Caco-2 (cell line): ENCODE data around the gene THAP4. TPM values are rescaled to one million over a fixed set of nuclear protein-coding genes. Genes with fewer than 3 reads are reported as not detected.

ENCODE experiments used
- BruUV-seq: library from RNA; stranded (reverse); fragments of 400-500 nt; replicated peaks from 2 replicates; lab custom pipeline; 2021; lab: Mats Ljungman, UMichigan
- CTCF ChIA-PET: fragments of 300-600 bp; sonication (Branson Sonifier 250); formaldehyde crosslinking; loops from one replicate; lab custom pipeline; 2022; ENCODE audit warnings: antibody characterized with exemption; lab: Charles Lee
- POLR2A ChIA-PET: fragments of 300-600 bp; sonication (Branson Sonifier 250); formaldehyde crosslinking; loops from one replicate; lab custom pipeline; 2022; ENCODE audit warnings: antibody characterized with exemption; lab: Charles Lee
- DNase-seq, 2 experiments: peaks; one replicate each; pipeline versions ENCODE4 v3.0.0 to v3.0.0-alpha.2; 2020 to 2022
- H3K27me3 ChIP-seq: replicated peaks from 2 replicates; pipeline ENCODE4 v1.6.0; 2011; ENCODE audit warnings: low read length; ENCODE audit not compliant: control insufficient read depth, insufficient read depth
- H3K36me3 ChIP-seq: 2 replicates; pipeline ENCODE4 v1.5.1; 2011; ENCODE audit warnings: low read length; ENCODE audit not compliant: control insufficient read depth, insufficient read depth
- H3K4me1 ChIP-seq: fragments of 250-450 bp; sonication (Bioruptor Pico); 2 replicates; pipeline ENCODE4 v1.5.1; 2020; ENCODE audit warnings: mild to moderate bottlenecking
- H3K4me3 ChIP-seq: 2 replicates; pipeline ENCODE4 v1.5.1; 2011; ENCODE audit warnings: low read depth, mild to moderate bottlenecking, control low read depth, low read length
- H3K9me3 ChIP-seq: fragments of 250-450 bp; sonication (Bioruptor Pico); 2 replicates; pipeline ENCODE4 v1.5.1; 2020; ENCODE audit warnings: mild to moderate bottlenecking, moderate library complexity
- H3K27ac Mint-ChIP-seq: one replicate; pipeline ENCODE4 v1.8.0; 2022; ENCODE audit warnings: mixed read lengths; ENCODE audit not compliant: unreplicated experiment
- H3K27me3 Mint-ChIP-seq: one replicate; pipeline ENCODE4 v1.8.0; 2022; ENCODE audit warnings: mixed read lengths; ENCODE audit not compliant: insufficient read depth, unreplicated experiment
- H3K36me3 Mint-ChIP-seq: one replicate; pipeline ENCODE4 v1.8.0; 2022; ENCODE audit warnings: mild to moderate bottlenecking, mixed read lengths; ENCODE audit not compliant: insufficient read depth, unreplicated experiment
- H3K4me1 Mint-ChIP-seq: one replicate; pipeline ENCODE4 v1.8.0; 2022; ENCODE audit warnings: low read depth, mixed read lengths; ENCODE audit not compliant: unreplicated experiment
- H3K4me3 Mint-ChIP-seq: one replicate; pipeline ENCODE4 v1.8.0; 2022; ENCODE audit warnings: mild to moderate bottlenecking, moderate library complexity, mixed read lengths; ENCODE audit not compliant: unreplicated experiment
- H3K9me3 Mint-ChIP-seq: one replicate; pipeline ENCODE4 v1.8.0; 2022; ENCODE audit warnings: mixed read lengths; ENCODE audit not compliant: unreplicated experiment
- CTCF ChIP-seq, 2 experiments: fragments of 200-600 bp in 1 of 2; IDR thresholded peaks; 1 replicate in 1 of 2; 2 replicates in 1 of 2; pipeline versions ENCODE4 v1.5.1 to v1.8.0; 2011 to 2022; ENCODE audit warnings: antibody characterized with exemption in 1 of 2, control low read depth in 1 of 2, inconsistent platforms in 1 of 2, low read depth in 1 of 2, low read length in 1 of 2, mild to moderate bottlenecking in 1 of 2, moderate library complexity in 1 of 2; ENCODE audit not compliant: insufficient read depth in 1 of 2, severe bottlenecking in 1 of 2, unreplicated experiment in 1 of 2
- intact Hi-C: fragments of 100-400 bp; cut with micrococcal nuclease; formaldehyde crosslinking; loops from one replicate; pipeline ENCODE4 v1.10.0; 2022; ENCODE audit not compliant: unreplicated experiment
- total RNA-seq: library from RNA; stranded (reverse); gene quantifications from 2 replicates; pipeline ENCODE4 v1.2.3, GENCODE V29; 2022

THAP4 gene
- total RNA-seq, 1 experiment from 2014 or later = 37.2 TPM

GRCh38 chr2:241601841-241602240 lies 35.1 kb downstream of the THAP4 start:
- Histone ChIP-seq H3K4me1 (no peaks in the 10 kb centered on the region), H3K36me3 (no peaks in the 10 kb centered on the region), H3K27me3 (no peaks in the 10 kb centered on the region), H3K4me3 (no peak overlapping the region), H3K9me3 (no peaks in the 10 kb centered on the region)
- CTCF ChIA-PET = no interaction called here
- Mint-ChIP-seq H3K27ac (no peak overlapping the region), H3K27me3 (no peaks in the 10 kb centered on the region), H3K9me3 (no peaks in the 10 kb centered on the region), H3K36me3 (peaks cover 53% of the 10 kb centered on the region), H3K4me1 (no peaks in the 10 kb centered on the region), H3K4me3 (no peak overlapping the region)
- intact Hi-C loops = no loop called here
- no peak for TF ChIP-seq CTCF (IDR thresholded peaks at IDR 0.05; ENCODE audit: insufficient read depth in 1 of 2, low read depth in 1 of 2, low read length in 1 of 2, severe bottlenecking in 1 of 2, unreplicated experiment in 1 of 2)
- DNase-seq = no peak
- POLR2A ChIA-PET = no interaction called here
- BruUV-seq = no TSS peak

- H3K4me1 Mint-ChIP-seq = no peaks in the 10 kb centered on the region
- Histone ChIP-seq H3K36me3 (no peaks in the 10 kb centered on the region), H3K4me1 (no peaks in the 10 kb centered on the region), H3K27me3 (no peaks in the 10 kb centered on the region), H3K9me3 (no peaks in the 10 kb centered on the region), H3K4me3 (no peak overlapping the region)
- DNase-seq = no peak
- H3K9me3 Mint-ChIP-seq = no peaks in the 10 kb centered on the region
- peaks cover 53% of the 10 kb centered on the region for H3K36me3 Mint-ChIP-seq
- no peak overlapping the region for H3K4me3 Mint-ChIP-seq
- TF ChIP-seq CTCF (IDR thresholded peaks at IDR 0.05; ENCODE audit: insufficient read depth in 1 of 2, low read depth in 1 of 2, low read length in 1 of 2, severe bottlenecking in 1 of 2, unreplicated experiment in 1 of 2) = no peak
- H3K27me3 Mint-ChIP-seq = no peaks in the 10 kb centered on the region
- CTCF ChIA-PET = interaction anchor here (1.4 kb wide), 1 partner anchor 92 kb away, joined by 7 read pairs; the partner anchor contains the start of gene STK25
- intact Hi-C loops = no loop called here
- POLR2A ChIA-PET = no interaction called here
- H3K27ac Mint-ChIP-seq = no peak overlapping the region
- no TSS peak for BruUV-seq
These were observed 37.3 kb downstream of the THAP4 start for GRCh38 chr2:241599615-241600014.

GRCh38 chr2:241598487-241598886 lies 38.5 kb downstream of the THAP4 start:
- H3K4me3 ChIP-seq = no peak overlapping the region
- no peaks in the 10 kb centered on the region for H3K9me3 ChIP-seq
- Mint-ChIP-seq H3K9me3 (no peaks in the 10 kb centered on the region), H3K27me3 (no peaks in the 10 kb centered on the region), H3K4me1 (no peaks in the 10 kb centered on the region), H3K27ac (no peak overlapping the region), H3K4me3 (no peak overlapping the region), H3K36me3 (peaks cover 51% of the 10 kb centered on the region)
- no TSS peak for BruUV-seq
- TF ChIP-seq CTCF (IDR thresholded peaks at IDR 0.05; ENCODE audit: insufficient read depth in 1 of 2, low read depth in 1 of 2, low read length in 1 of 2, severe bottlenecking in 1 of 2, unreplicated experiment in 1 of 2) = peak; percentile 36 to 45
- no peaks in the 10 kb centered on the region for H3K4me1 ChIP-seq
- ChIA-PET CTCF (interaction anchor here (1.4 kb wide), 1 partner anchor 91 kb away, joined by 7 read pairs; the partner anchor contains the start of gene STK25), POLR2A (no interaction called here)
- intact Hi-C loops = no loop called here
- no peaks in the 10 kb centered on the region for H3K27me3 ChIP-seq
- no peaks in the 10 kb centered on the region for H3K36me3 ChIP-seq
- peak; percentile 31 to 41 for DNase-seq
